Fibroblast of skin of left quadriceps (primary cell): Measurements from ENCODE around the gene KLHL40.

ENCODE experiments used
- DNase-seq, 2 experiments: peaks; one replicate each; pipeline ENCODE4 v3.0.0-alpha.2; 2013; ENCODE audit warnings: low read depth in 2 of 2

KLHL40 gene

DNA sequence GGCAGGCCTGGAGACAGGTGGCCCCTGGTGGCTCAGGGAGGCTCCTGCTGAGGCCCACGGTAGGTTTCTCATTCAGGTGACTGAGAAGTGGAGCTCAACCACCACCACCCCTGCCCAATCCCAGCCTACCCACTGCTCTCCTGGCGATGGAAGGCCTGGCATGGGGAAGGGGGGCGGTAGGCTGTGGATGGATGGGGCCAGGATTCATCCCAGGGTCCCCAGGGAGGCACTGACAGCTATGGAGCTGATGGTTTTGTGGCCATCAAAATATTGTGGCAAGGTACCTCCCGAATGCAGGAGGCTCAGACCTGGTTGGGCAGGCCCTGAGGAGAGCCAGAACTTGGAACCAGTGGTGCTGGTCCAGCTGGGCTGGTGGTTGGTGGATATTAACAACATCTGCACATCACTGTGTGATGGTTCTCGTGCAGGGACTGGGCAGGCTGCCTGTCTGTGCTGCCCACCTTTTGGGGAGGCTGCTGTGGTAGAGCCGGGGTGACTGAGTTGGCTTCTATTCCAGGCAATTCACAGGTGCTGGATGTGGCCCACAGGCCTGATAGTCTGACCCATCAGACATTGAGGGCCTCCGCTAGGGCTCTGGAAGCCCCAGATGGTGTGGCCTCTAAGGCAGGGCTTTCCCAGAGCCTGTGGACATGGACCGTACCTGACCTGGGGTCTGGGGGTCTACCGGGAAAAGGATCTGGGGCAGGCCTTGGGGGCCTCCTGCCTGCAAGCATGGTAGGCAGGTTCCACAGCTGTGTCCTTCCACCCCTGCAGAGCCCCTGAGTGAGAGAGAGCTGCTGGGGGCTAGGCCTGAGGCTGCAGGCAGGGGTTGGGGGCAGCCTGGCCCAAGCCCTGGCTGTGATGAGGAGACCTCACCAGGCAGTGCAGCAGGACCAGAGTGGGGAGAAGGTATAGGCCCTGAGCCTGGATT lies 28.4 kb upstream of the KLHL40 start:
- DNase-seq: no peak

DNA sequence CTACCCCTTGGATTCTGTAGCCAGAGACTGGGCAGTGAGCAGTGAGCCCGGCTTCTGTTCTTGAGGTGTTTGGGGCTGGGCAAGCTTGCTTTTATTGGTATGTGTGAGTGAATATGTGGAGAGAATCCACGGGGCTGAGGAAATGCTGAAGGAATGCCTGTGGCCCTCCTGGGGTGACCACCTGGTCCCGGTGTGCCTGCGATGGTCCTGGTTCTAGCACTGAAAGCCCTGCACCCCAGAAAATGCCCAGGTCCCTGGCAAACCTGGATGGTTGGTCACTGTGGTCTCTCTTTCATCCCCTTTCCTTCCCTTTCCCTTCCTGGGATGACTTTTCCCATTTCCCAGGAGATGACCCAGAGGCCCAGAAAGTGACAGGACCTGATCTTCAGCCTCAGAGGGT lies 27.7 kb upstream of the KLHL40 start:
- DNase-seq: no peak

DNA sequence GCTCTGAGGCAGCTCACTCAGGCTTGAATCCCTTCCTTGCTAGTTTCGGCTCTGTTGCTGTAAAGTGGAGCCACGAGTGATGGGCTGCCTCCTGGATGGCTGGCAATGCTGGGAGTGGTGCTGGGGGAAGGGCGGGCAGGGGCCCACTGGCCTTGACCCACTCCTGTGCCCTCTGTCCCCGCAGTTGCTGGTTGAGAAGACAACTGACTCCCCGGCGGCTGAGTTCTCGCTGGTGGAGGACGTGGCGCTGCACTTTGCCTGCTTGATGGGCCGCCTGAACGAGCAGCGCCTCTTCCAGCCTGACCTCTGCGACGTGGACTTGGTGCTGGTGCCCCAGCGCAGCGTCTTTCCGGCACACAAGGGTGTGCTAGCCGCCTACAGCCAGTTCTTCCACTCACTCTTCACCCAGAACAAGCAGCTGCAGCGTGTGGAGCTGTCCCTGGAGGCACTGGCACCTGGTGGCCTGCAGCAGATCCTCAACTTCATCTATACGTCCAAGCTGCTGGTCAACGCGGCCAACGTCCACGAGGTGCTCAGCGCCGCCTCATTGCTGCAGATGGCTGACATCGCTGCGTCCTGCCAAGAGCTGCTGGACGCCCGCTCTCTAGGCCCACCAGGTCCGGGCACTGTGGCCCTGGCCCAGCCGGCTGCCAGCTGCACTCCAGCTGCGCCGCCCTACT lies 27.1 kb upstream of the KLHL40 start:
- no peak for DNase-seq

DNA sequence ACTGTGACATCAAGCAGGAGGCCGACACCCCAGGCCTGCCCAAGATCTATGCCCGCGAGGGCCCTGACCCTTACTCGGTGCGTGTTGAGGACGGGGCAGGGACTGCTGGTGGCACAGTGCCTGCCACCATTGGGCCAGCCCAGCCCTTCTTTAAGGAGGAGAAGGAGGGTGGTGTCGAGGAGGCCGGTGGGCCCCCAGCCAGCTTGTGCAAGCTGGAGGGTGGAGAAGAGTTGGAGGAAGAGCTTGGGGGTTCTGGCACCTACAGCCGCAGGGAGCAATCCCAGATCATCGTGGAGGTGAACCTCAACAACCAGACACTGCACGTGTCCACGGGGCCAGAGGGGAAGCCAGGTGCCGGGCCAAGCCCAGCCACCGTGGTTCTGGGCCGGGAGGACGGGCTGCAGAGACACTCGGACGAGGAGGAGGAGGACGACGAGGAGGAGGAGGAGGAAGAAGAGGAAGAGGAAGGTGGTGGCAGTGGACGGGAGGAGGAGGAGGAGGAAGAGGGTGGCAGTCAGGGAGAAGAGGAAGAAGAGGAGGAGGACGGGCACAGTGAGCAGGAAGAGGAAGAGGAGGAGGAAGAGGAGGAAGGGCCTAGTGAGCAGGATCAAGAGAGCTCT lies 26.5 kb upstream of the KLHL40 start:
- DNase-seq: no peak

DNA sequence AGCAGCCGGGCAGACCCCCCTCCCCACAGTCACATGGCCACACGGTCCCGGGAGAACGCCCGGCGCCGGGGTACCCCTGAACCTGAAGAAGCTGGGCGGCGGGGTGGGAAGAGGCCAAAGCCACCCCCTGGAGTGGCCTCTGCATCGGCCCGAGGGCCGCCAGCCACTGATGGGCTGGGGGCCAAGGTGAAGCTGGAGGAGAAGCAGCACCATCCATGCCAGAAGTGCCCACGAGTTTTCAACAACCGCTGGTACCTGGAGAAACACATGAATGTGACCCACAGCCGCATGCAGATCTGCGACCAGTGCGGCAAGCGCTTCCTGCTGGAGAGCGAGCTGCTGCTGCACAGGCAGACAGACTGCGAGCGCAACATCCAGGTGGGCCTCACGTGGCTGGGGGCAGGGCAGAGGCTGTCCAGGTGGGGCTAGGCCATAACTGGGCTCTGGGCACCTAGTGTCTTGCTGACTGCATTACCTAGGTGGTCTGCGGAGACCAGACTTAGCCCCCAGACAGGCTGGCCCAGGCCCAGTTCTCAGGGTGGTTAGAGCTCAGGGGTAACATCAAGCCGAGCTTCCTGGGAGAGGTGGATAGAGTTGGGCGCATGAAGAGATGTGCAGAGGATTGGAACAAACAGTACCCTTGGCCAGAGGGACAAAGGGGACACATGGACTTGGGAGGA lies 25.7 kb upstream of the KLHL40 start:
- no peak for DNase-seq

DNA sequence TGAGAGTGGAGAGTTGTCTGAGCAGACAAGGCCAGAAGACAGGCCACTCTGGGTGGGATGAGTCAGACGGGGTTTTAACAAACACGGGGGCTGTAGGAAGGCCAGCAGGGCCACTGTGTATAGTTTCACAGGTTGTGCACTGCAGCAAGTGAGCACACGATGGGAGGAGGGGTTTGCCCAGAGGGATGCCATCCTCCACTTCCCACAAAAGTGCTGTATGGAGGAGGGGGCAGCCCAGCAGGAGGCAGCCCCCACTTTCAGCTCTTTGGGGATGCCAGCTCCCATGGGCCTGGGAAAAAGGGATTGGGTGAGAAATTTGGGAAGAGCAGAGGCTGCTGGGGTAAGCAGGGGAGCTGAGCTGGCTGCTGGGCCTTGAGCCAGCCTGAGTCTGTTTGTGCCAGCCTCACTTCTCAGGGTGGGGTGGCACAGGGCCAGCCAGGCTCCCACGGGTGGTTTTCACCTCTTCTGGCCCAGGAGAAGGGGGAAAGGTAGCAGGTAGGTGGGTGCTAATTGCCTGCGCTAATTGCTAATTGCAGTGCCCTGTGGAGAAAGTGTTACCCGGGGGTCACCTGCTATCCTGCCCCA lies 25.1 kb upstream of the KLHL40 start:
- no peak for DNase-seq

DNA sequence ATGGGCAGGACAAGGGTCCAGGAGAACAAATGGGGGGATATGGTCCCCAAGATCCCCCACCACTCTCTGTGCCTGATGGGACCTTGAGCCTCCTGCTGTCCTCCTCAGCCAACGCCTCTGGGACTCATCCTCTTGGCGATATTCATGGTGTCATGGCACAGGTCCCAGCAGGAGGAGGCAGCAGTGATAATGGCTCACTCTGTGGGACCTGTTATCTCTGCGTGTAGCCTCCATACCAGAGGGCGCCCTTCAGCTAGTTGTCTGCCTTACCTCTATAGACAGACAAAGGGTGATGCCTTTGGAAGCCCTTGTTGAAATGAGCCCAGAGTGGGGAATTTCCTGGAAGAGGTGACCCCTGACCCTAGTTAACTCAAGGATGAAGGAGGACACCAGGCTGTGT lies 24.4 kb upstream of the KLHL40 start:
- DNase-seq: no peak

DNA sequence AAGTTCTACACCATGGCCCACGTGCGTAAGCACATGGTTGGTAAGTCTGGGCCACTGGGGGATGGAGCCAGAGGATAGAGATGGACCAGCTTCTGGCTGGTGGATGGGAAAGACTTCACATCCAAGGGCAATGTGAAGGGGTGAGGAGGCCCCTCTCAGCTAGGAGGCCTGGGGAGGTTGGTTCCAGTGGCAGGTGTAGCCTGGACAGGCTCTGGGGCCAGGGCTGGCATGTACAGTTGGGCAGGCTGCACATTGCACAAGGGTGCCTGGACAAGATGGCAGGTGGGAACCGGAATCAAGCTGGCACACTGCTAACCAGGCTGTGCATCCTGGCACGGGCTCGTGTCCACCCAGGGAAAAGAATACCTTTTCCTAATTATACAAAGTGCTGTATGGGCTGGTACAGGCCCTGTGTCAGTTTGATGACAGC lies 23.7 kb upstream of the KLHL40 start:
- DNase-seq: no peak

DNA sequence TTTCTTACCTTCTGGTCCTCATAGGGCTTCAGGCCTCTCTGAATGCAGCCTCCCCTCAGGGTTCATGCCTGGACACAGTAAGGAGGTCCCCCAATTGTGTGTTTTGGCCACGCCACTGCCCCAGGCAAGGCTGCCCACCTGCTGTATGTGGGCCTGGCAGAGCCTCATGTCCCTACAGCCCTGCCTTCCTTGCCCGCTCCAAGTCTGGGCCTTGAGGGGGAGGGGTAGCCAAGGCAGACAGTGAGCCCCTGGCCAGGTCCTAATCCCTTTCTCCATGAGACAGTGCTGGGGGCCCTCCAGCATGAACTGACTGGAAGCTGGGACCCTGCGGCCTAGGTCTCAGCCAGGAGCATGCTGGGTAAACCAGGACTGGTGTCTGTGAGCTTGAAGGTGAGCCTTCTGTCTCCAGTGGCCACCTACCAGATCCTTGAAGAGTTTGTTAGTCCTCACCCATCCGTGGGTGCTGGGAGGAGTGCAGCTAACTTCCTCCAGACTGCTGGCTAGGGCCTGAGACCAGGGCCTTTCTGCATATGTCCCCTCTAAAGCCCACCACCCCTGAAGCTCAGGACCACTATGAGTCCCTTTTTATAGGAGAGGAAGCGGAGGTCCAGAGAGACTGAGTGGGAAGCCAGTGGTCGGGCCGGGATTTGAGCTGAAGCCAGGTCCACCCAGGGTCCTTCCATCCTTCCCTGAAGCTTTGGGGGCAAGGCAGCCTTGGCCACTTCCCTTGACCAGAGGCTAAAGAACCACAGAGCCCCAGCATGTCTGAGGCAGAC lies 23.1 kb upstream of the KLHL40 start:
- no peak for DNase-seq

DNA sequence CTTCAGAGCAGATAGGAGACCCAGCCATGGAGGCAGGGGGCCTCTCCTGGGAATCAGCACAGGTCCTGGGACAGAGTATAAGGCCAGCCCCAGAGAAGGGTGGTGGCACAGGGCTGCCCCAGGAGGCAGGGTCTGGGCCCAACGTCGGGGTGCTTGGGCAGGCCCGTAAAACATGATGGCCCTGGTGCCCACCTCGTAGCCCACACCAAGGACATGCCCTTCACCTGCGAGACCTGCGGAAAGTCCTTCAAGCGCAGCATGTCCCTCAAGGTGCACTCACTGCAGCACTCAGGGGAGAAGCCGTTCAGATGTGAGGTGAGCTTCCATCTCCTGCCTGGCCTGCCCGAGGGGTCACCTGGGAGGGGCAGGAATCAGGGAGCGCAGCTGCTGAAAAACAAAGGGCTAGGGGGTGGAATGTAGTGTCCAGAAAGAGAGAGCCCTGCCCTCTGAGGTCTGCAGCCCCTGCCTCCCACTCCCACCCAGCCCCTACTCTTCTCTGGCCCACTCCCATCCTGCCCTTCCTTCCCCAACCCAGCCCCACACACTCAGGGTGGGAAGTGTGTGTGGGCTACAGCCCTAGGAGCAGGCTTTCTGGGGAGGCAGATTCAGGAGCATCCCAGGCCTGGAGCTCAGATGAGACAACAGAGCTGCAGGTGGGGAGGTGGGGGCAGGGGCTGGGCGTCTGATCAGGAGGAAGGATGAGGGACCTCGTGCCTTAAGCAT lies 22.4 kb upstream of the KLHL40 start:
- no peak for DNase-seq

DNA sequence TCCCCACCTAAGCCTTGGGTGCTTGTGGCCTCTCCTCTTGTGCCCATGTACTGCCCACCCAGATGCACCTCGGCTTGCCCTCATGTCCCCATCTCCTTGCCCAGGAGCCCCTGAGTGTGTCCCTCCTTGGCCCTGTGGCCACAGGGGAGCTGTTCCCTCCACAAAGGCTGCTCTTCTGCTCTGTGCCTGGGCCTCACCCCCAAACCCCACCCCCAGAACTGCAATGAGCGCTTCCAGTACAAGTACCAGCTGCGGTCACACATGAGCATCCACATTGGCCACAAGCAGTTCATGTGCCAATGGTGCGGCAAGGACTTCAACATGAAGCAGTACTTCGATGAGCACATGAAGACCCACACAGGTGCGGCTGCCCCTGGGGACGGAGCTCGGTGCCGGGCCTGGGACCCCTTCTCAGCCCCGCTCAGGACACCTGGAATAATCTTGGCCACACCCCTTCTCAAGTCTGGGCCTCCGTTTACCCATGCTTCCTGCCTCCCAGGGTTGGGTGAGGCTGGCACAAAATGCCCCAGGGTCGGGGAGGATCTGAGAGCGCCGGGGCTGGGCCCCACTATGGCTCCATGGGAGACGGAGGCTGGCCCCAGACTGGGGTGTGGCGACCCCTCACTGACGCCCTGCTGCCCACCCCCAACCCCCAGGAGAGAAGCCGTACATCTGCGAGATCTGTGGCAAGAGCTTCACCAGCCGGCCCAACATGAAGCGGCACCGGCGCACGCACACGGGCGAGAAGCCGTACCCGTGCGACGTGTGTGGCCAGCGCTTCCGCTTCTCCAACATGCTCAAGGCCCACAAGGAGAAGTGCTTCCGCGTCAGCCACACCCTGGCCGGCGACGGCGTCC lies 21.5 kb upstream of the KLHL40 start:
- DNase-seq: no peak

DNA sequence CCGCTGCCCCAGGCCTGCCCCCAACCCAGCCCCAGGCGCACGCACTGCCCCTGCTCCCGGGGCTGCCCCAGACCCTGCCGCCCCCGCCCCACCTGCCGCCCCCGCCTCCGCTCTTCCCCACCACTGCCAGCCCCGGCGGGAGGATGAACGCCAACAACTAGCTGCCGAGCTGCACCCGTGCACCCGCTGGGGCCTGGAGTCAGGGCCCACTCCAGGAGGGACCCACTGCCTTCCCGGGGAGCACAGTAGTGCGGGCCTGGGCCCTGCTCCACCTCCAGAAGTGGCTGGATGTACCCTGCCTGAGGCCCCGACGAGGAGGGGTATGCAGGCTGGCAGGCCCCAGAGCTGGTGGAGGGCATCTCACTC lies 20.9 kb upstream of the KLHL40 start:
- no peak for DNase-seq

DNA sequence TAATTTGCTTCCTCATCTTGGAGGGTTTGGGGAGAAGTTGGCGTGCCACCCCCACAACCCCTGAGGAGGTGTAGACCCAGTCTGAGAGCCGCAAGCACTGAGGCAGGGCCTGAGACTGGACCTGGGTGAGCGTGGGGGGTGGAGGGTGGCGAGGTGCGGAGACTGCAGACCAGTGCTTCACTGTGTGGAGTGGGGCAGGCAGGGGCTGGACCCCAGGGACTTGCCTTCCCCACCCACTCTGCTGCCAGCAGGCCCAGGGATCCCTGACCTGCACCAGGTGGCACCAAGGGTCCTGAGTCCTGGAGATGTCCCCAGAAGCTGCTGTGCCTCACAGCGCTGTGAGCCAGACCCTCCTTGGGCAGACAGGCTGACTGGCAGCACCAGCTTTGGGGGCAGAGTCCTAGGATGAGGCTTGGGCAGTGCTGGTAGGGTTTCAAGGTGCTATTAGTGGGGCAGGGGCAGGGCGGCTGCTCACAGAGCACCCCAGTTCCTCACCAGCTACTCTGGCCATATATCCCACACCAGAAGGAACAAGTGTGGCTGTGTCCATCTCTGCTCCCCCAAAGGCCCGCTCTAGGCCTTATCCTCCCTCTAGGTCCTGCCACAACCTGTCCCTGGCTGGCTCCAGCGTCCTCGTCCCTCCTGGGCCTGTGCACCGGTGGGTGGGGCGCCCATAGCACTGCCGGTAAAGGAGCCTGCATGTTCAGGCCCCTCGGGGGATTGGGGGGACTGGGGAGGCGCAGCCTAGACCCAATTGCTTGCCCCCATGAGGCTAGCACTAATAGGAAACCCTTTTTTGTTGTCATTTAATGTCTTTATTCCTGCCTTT lies 20.1 kb upstream of the KLHL40 start:
- DNase-seq: no peak

DNA sequence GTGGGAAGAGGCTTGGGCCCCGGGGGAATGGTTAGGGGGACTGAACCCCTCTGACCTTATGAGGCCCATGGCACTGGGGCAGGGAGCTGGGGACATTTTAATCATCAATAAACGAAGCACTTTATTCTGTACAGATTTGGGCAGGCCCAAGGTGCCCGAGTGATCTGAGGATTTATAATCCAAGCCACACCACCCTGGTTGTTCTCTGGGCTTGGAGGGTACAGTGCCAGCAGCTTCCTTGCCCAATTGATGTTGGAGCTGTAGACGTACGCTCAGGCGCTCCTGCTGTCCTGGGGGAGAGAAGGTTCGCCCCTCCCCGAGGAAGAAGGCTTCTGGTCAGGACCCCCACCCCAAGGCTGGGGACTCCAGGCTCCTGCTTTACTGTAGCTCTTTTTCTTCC lies 19.3 kb upstream of the KLHL40 start:
- DNase-seq: no peak

DNA sequence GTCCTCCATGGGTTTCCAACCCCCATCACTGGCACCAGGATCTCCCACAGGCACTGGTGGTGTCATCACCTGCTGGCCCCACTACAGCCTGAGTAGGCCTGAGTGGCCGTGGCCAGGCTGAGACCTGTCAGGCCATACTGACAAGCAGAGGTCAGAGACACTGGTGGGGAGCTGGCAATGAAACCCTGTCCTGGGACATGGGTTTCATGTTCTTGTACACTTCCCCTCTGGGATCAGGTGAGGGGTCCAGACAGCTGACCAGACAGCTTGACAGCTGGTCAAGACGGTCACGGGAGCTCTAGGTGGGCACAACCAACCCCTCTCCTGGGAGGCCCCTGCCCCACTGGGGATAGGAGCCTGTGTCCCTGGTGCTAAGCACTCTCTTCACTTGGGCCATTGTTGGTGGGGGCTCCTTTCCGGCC lies 18.7 kb upstream of the KLHL40 start:
- DNase-seq: no peak

DNA sequence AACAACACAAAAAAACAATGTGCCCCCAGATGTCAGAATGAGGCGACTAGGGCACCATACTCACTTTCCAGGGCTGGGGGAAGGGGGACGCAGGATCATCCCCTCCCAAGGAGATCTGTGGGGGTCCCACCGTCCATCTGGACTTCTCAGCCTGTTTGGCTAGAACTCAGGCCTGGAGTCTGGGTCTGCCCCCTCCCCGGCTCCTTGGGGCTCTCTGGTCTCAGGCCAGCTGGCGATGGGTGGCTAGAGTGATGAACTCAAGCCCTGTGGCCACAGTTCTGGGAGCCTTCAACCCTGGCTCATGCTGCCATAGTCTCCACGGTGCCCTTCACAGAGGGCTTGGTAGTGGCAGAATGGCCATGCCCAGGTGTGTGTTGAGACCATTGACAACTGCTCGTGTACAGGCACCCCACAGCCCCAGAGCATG lies 18.2 kb upstream of the KLHL40 start:
- DNase-seq: no peak

DNA sequence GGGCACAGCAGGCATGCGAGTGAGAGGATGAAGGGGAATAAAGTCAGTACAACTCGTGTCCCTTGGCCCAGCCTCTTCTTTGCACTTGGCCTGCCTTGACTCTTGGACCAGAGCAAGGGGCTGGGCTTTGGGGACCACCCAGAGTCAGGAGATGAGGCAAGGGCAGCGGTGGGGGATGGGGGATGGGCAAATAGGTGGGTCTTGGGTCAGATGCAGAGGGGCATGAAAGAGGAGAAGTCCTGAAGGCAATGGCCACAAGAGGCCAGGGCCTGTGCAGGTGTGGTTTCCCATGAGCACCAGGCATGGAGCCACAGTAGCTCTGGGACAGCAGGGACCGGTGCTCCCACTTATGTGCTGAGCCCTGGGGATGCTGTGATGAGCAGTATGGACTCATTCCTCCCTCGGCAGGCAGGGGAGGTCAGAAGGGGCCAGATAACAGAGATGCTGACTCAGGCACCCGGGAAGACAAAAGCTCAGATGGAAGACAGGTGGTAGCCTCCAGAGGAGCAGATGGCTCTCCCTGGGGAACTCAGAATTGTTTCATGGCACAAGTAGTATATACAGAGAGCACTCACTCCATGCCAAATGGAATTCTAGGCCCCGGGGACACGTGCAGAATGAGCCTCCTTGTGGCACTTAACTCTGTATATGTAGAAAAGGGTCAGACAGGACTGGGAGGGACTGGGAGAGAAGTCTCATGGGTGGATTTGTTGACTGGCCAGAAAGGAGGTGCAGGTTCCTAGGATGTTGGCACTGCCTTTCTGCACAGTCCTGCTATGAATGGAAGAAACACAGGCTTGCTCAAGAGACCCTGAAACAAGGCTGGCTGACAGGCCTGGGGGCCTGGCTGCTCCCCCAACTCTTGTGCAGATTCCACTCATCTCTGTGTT lies 17.6 kb upstream of the KLHL40 start:
- DNase-seq: no peak

DNA sequence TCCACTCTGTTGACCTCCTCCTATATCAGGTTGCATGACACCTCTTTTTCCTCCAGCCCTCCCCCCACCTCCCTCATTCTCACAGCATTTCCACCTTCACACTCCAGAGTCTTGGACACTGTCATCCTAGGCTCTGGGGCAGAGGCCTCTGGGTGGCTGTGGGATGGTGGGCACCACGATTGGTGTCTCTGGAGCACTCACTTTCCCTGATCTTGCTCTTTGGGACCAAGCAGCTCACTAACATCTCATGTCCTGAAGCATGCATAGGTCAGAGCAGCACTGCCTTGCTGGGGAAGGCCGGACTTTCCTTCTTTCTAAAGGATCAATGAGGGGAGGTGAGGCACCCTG lies 16.9 kb upstream of the KLHL40 start:
- DNase-seq: no peak
